NK-92 (cell line): ENCODE measurements around the gene CCDC32.

Experiments used
- DNase-seq: peaks from one replicate; lab custom pipeline; 2025; ENCODE audit not compliant: unreplicated experiment; lab: John Stamatoyannopoulos, UW

The CCDC32 gene

DNA sequence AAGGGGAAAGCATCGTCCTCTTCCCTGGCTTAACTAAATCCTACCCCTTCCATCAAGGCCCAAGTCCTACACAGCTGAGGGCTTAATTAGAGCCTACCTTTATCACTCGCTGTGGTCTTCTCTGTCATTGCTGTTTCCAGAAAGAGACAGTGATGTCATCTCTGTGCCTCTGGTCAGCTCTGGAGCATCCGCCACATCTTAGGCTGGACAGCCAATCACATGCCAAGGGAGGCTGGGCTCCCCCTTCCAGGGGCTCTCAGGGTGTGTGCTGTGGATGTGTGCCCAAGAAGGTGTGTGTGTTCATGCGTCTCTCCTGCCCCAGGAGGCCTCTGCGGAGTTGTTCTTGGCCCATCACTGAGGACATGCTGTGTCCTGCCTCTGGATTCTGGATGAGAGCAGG, 51.2 kb downstream of the CCDC32 start:
- DNase-seq, result no peak

DNA sequence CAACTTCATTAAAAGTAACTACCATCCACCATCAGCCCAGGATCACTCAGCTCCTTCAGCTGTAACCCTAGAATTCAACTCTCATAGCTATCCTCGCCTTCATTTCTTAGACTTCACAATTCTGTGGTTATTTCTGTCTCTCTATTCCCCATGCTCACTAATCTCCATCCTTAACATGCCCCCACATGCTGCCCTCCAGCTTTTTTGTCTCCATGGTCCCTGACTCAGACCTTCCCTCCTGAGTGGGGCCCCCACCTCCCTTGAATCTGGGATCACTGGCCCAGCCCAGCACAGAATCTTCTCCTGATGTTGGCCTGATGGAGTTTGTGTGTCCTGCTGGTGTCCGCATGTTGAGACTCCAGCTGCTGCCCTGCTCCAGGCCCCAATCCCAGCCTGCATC, 52.4 kb downstream of the CCDC32 start:
- no peak for DNase-seq

- DNase-seq, result no peak
These were observed 53.2 kb downstream of the CCDC32 start for GRCh38 chr15:40511472-40512133.

DNA sequence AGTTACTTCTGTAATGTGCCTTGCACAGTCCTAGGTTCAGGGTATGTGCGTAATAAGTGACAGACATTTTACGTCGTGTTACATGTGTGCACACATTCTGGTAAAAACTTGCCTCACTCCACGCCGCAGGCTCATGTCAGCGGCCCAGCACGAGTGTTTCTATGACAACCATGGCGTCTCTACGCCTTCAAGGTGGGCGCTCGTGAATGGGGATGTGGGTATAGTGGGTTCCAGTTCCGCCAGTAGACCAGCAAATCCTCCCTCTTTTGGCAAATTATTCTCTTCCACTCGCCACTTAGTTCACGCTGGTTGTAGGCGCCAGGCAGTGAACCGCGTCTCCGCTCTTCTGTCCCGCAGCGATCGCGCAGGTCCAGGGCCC, 53.8 kb downstream of the CCDC32 start:
- no peak for DNase-seq

DNA sequence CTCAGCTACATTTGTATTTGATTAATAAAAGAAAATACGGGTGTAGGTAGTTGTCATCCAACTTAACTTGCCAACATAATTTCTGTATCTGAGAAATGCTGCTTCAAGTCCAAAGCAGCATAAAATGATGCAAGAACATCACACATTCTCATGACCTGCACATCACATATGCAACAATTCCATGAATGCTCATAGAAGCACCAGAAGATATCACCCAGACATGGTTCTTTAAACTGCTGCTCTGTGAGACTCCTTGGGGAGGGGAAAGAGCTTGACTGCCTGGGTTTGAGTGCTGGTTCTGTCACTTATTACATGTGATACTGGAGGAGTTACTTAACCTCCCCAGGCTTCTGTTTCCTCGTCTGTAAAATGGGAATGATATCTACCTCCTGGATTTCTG, 54.6 kb downstream of the CCDC32 start:
- no peak for DNase-seq

- DNase-seq, result no peak
These were observed 56.6 kb downstream of the CCDC32 start for GRCh38 chr15:40508216-40508615.

- DNase-seq, result no peak
These were observed 57.8 kb downstream of the CCDC32 start for GRCh38 chr15:40506964-40507571.
